DND-41 (cell line): ENCODE measurements around the gene TMEM256.

Source experiments
- ATAC-seq: fragments of 200-7000 bp; cut with Tn5 transposase; 3 replicates; pipeline ENCODE4 v1.9.1; 2021; ENCODE audit warnings: low read depth; ENCODE audit not compliant: insufficient read depth
- DNase-seq: peaks from one replicate; pipeline ENCODE4 v3.0.0-alpha.2; 2020
- H2AFZ ChIP-seq: 2 replicates; pipeline ENCODE4 v1.6.0; 2012; ENCODE audit warnings: low read depth, low read length
- H3K27ac ChIP-seq: 2 replicates; pipeline ENCODE4 v1.5.1; 2012; ENCODE audit warnings: low read length, inconsistent platforms
- H3K27me3 ChIP-seq: fragments of 200-600 bp; sonication (generic); 2 replicates; pipeline ENCODE4 v1.6.0; 2012; ENCODE audit warnings: low read length, mild to moderate bottlenecking, inconsistent platforms; ENCODE audit not compliant: insufficient read depth, poor library complexity
- H3K36me3 ChIP-seq: 2 replicates; pipeline ENCODE4 v1.5.1; 2012; ENCODE audit warnings: low read length, inconsistent platforms; ENCODE audit not compliant: insufficient read depth
- H3K4me1 ChIP-seq: 2 replicates; pipeline ENCODE4 v1.5.1; 2012; ENCODE audit warnings: mild to moderate bottlenecking, low read length; ENCODE audit not compliant: insufficient read depth
- H3K4me2 ChIP-seq: 2 replicates; pipeline ENCODE4 v1.6.0; 2012; ENCODE audit warnings: mild to moderate bottlenecking, moderate library complexity, low read length, inconsistent platforms; ENCODE audit not compliant: insufficient read depth
- H3K4me3 ChIP-seq, 2 experiments: fragments of 200-600 bp in 1 of 2; shearing (Covaris generic) in 1 of 2; 2 replicates each; pipeline ENCODE4 v1.5.1; 2012 to 2016; ENCODE audit warnings: inconsistent platforms in 2 of 2, low read length in 2 of 2, mild to moderate bottlenecking in 2 of 2, low read depth in 1 of 2, moderate library complexity in 1 of 2
- H3K79me2 ChIP-seq: 2 replicates; pipeline ENCODE4 v1.6.0; 2012; ENCODE audit warnings: low read length, inconsistent platforms; ENCODE audit not compliant: insufficient read depth
- H3K9ac ChIP-seq: 2 replicates; pipeline ENCODE4 v1.6.0; 2012; ENCODE audit warnings: low read depth, mild to moderate bottlenecking, inconsistent platforms, low read length, moderate library complexity
- H3K9me3 ChIP-seq: 2 replicates; pipeline ENCODE4 v1.5.1; 2012; ENCODE audit warnings: low read length, moderate library complexity, mild to moderate bottlenecking, inconsistent platforms; ENCODE audit not compliant: insufficient read depth, severe bottlenecking
- H4K20me1 ChIP-seq: 2 replicates; pipeline ENCODE4 v1.6.0; 2012; ENCODE audit warnings: low read length; ENCODE audit not compliant: insufficient read depth
- EZH2 ChIP-seq: IDR thresholded peaks from 3 replicates; pipeline ENCODE4 v1.6.1; 2012; ENCODE audit warnings: borderline replicate concordance, low read depth, mild to moderate bottlenecking, moderate library complexity, low read length, inconsistent platforms; ENCODE audit not compliant: severe bottlenecking
- TF ChIP-seq, protein P1 (sequence below): IDR thresholded peaks from 2 replicates; pipeline ENCODE4 v1.5.1; 2012; ENCODE audit warnings: borderline replicate concordance, low read length, moderate library complexity, mild to moderate bottlenecking; ENCODE audit not compliant: poor library complexity, severe bottlenecking; ENCODE audit errors: extremely low read depth

The TMEM256 gene

DNA sequence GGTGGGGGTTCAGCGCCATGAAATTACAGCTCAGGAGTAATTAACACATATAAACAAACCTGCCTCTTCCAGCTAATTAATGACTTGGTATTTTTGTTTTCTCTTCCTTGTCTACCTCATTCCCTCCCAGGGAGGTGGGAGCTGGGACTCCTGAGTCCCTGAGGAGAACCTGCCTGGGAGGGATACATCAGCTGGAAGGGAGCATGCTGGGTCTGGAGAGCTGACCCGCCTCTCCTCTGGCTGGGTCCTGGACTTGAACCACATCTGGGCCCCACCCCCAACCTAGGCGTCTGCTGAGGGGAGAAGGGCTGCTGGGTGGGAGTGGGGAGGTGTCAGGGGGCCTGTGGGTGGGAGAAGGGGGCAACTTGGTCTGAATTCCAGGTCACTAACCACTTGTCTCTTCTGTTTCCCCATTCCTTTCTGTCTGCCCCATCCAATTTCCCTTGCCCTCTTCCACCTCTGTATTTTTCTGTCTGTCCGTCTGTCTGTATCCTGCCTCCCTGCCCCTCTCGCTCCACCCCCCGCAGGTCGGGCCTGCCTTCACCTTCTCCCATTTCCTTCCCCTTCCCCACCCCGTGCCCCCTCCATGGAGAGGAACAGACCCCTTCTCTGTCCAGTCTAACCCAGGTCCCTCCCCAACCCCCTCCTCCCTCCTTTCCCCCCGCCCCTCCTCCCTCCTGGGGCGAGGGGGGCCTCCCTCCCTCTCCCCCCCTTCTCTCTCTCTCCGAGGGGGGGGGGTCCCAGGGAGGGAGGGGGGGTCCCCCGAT, 3.8 kb upstream of the TMEM256 start, which contains the start of gene NLGN2:
Gene NLGN2, plus strand, starts transcription at position 361 of the 767 bp plus-strand sequence. CDS start 411 bp downstream, outside the sequence.
- 0 out of 2 replicates have a peak, but pooled peaks cover 2% of the 10 kb centered on the region for H4K20me1 ChIP-seq
- H3K27me3 ChIP-seq: no peaks in the 10 kb centered on the region
- H2AFZ ChIP-seq: no peak within 1 kb of the TSS
- H3K9me3 ChIP-seq: no peaks in the 10 kb centered on the region
- no peak within 1 kb of the TSS for H3K27ac ChIP-seq
- DNase-seq: no peak
- no peak within 1 kb of the TSS for H3K4me3 ChIP-seq
- peaks cover 23% of the 10 kb centered on the region for H3K36me3 ChIP-seq
- peaks cover 24% of the 10 kb centered on the region for H3K4me1 ChIP-seq
- TF ChIP-seq, protein P1, sequence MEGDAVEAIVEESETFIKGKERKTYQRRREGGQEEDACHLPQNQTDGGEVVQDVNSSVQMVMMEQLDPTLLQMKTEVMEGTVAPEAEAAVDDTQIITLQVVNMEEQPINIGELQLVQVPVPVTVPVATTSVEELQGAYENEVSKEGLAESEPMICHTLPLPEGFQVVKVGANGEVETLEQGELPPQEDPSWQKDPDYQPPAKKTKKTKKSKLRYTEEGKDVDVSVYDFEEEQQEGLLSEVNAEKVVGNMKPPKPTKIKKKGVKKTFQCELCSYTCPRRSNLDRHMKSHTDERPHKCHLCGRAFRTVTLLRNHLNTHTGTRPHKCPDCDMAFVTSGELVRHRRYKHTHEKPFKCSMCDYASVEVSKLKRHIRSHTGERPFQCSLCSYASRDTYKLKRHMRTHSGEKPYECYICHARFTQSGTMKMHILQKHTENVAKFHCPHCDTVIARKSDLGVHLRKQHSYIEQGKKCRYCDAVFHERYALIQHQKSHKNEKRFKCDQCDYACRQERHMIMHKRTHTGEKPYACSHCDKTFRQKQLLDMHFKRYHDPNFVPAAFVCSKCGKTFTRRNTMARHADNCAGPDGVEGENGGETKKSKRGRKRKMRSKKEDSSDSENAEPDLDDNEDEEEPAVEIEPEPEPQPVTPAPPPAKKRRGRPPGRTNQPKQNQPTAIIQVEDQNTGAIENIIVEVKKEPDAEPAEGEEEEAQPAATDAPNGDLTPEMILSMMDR: no peak
- no peak for TF ChIP-seq EZH2
- no peak within 1 kb of the TSS for H3K4me2 ChIP-seq
- no peak for ATAC-seq
- peaks cover 9% of the 10 kb centered on the region; the same call in 1 of the 2 replicates for H3K79me2 ChIP-seq
- no peak within 1 kb of the TSS for H3K9ac ChIP-seq

DNA sequence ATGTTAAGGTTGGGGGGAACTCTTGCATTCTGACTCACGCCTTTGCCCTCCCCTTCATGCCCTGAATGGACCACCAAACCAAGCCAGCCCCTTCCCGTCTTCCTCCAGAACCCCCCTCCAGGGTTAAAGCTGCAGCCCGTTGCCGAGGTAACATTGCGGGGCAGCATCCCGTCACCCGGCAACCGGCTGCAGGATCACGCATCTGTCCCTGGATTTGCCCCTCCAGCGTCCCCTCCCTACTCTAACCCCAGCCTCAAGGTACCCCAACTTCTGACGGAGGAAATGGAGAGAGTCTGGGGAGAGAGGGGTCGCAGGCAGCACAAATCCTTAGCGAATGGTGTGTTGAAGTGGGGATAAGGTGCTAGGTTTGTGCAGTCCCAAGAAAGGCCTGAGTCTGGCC, 3.2 kb upstream of the TMEM256 start:
- ATAC-seq (no peak), DNase-seq (no peak)
- Histone ChIP-seq H2AFZ (no peak overlapping the region), H3K9ac (no peak overlapping the region), H4K20me1 (0 out of 2 replicates have a peak, but pooled peaks cover 2% of the 10 kb centered on the region), H3K4me1 (peaks cover 25% of the 10 kb centered on the region), H3K27ac (no peak overlapping the region), H3K4me3 (no peak overlapping the region), H3K4me2 (no peak overlapping the region), H3K79me2 (peaks cover 9% of the 10 kb centered on the region; the same call in 1 of the 2 replicates), H3K36me3 (peaks cover 23% of the 10 kb centered on the region), H3K27me3 (no peaks in the 10 kb centered on the region), H3K9me3 (no peaks in the 10 kb centered on the region)
- no peak for TF ChIP-seq EZH2
- TF ChIP-seq, protein P1: no peak

DNA sequence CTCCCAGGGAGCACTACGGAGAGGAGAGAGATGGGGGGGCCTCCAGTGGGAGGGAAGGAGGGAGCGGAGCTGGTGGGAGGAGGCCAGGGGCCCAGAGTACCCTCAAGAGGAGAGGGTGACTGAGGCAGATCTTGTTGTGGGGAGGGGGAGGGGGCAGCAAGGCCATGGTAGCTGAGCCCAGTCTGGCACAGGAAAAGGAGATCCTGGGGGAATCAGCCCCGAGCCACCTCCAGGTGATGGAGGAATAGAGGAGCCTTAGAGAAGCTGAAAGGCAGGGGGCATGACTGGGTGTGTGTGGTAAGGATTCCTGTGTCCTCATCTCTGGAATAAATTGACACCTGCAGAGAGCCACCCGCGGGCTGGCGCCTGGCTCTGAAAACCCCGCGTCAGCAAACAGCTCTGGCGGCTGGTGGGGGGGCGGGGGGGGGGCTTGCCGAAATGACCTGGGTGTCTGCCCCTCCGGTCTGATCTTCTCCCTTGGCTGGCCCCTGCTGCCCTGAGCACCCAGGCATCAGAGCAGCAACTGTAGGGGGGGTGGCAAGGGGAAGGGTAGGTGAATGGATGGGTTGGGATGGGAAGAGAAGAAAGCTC, 2.4 kb upstream of the TMEM256 start:
- Histone ChIP-seq H3K4me1 (peaks cover 25% of the 10 kb centered on the region), H3K9me3 (no peaks in the 10 kb centered on the region), H3K27me3 (no peaks in the 10 kb centered on the region), H4K20me1 (0 out of 2 replicates have a peak, but pooled peaks cover 2% of the 10 kb centered on the region), H3K4me2 (peak overlapping the region; percentile 96), H3K79me2 (peaks cover 9% of the 10 kb centered on the region; the same call in 1 of the 2 replicates), H3K36me3 (peaks cover 23% of the 10 kb centered on the region), H2AFZ (no peak overlapping the region), H3K4me3 (no peak overlapping the region), H3K9ac (no peak overlapping the region), H3K27ac (no peak overlapping the region)
- no peak for DNase-seq
- no peak for TF ChIP-seq EZH2
- TF ChIP-seq, protein P1: no peak
- ATAC-seq: no peak
